GM13977 (cell line): ENCODE results near the gene DHRS12.
"Not testable (repeated sequence)": the region's sequence is repeated elsewhere in the genome, so short reads cannot be mapped to it uniquely, and the experiment has no call there.

Source experiments
- DNase-seq: peaks from one replicate; pipeline ENCODE4 v3.0.0; 2012; ENCODE audit warnings: low spot score
- in situ Hi-C: fragments of 300-500 bp; cut with MboI; formaldehyde crosslinking; loops from one replicate; pipeline ENCODE4 v1.12.0; 2022; ENCODE audit warnings: low sequenced_read_pairs, low pct_unique_long_range_greater_than_20kb, mixed read lengths, inconsistent platforms; ENCODE audit not compliant: unreplicated experiment
- TF ChIP-seq, protein P1 (sequence below): IDR thresholded peaks from 2 replicates; pipeline ENCODE4 v1.5.1; 2012; ENCODE audit warnings: mild to moderate bottlenecking, control low read depth; ENCODE audit not compliant: insufficient read depth; ENCODE audit errors: extremely low read depth, missing control alignments

The DHRS12 gene

GRCh38 chr13:51828730-51829567 lies 25.0 kb upstream of the DHRS12 start:
- no peak for DNase-seq
- TF ChIP-seq, protein P1, sequence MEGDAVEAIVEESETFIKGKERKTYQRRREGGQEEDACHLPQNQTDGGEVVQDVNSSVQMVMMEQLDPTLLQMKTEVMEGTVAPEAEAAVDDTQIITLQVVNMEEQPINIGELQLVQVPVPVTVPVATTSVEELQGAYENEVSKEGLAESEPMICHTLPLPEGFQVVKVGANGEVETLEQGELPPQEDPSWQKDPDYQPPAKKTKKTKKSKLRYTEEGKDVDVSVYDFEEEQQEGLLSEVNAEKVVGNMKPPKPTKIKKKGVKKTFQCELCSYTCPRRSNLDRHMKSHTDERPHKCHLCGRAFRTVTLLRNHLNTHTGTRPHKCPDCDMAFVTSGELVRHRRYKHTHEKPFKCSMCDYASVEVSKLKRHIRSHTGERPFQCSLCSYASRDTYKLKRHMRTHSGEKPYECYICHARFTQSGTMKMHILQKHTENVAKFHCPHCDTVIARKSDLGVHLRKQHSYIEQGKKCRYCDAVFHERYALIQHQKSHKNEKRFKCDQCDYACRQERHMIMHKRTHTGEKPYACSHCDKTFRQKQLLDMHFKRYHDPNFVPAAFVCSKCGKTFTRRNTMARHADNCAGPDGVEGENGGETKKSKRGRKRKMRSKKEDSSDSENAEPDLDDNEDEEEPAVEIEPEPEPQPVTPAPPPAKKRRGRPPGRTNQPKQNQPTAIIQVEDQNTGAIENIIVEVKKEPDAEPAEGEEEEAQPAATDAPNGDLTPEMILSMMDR, result no peak
- in situ Hi-C loops, result no loop called here

- in situ Hi-C loops, result no loop called here
- TF ChIP-seq, protein P1, result no peak
These were observed 23.3 kb upstream of the DHRS12 start for GRCh38 chr13:51827254-51827653.

DNA sequence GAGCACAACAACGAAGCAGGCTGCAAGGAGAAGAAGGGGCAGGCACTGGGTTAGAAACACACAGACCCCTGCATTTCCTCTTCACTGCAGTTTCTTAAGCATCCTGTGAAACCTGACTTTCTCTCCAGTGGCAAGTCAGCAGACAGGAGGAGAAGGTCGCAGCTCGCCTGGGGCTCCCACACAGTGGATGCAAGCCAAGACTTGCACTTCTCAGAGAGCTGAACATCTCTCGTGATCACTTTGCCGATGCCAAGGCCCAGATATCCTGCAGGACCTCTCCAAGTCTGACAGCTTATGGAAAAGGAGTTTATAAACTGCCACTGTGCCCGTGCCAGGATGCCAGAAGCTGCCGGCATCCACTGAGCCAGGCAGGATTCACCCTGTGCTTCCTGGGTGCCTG lies 22.6 kb upstream of the DHRS12 start:
- in situ Hi-C loops, result no loop called here
- TF ChIP-seq, protein P1, result no peak
- no peak for DNase-seq

More at GRCh38 chr13:51827254-51827653, 23.3 kb upstream of the DHRS12 start:
- no peak for DNase-seq

DNA sequence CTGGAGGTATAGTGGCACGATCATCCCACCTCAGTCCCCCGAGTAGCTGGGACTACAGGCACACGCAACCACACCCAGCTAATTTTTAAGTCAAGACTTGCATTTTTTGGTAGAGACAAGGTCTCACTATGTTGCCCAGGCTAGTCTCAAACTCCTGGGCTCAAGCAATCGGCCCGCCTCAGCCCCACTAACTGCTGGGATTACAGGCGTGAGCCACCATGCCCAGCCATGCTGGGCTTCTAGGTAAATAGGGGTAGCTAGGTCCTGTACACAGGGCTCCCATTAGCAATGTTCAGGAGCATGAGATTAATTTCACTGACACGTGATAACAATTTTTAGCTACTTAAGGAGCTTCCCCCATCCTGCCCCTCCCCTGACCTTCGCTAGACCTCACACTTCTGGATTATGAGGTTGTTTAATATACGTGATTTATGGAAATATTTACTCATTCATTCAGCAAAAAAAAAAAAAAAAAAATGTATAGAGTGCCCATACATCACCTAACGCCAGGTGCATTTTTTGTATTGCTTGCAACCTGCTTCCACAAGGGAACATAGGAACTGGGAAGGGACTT lies 21.8 kb upstream of the DHRS12 start:
- in situ Hi-C loops, result no loop called here

GRCh38 chr13:51825165-51825592 lies 21.2 kb upstream of the DHRS12 start:
- TF ChIP-seq, protein P1, result no peak
- DNase-seq, result no peak
- in situ Hi-C loops, result no loop called here

More for the DNA sequence above, 21.8 kb upstream of the DHRS12 start:
- TF ChIP-seq, protein P1, result no peak
- DNase-seq, result no peak

DNA sequence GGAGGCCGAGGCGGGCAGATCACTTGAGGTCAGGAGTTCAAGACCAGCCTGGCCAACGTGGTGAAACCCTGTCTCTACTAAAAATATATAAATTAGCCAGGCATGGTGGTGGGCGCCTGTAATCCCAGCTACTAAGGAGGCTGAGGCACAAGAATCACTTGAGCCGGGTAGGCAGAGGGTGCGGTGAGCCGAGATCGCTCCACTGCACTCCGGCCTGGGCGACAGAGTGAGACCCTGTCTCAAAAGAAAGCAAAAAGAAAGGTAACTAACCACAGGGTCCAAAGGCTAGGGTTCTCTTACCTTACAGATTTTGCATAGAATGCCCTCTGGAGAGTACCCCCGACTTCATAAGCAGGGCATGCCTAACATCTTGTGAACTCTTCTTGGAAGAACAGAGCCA lies 20.7 kb upstream of the DHRS12 start:
- in situ Hi-C loops, result loop anchor here (25.0 kb wide), 2 partner anchors 313 to 687 kb away; partner anchors contain the start of gene NEK5

DNA sequence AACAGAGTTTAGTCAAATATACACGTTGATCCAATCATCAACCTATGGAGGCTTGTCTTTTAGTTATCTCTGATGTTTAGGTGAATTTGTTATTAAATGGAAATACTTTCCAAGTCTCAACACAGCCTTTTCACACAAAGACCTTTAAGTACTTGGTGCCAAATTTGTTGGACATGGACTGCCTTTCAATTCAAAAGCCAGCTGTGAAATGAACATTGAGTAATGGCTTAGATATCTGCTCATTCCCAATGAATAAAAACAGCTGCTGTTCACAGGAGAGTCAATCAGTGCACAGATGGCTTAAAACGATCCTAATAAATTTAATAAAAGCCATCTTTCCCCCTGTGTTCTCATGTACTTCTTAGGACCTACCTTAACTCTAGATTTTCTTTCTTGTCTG lies 19.9 kb upstream of the DHRS12 start:
- in situ Hi-C loops, result loop anchor here (25.0 kb wide), 2 partner anchors 313 to 687 kb away; partner anchors contain the start of gene NEK5
- TF ChIP-seq, protein P1, result no peak
- no peak for DNase-seq

More for the DNA sequence above, 20.7 kb upstream of the DHRS12 start:
- DNase-seq, result not testable (repeated sequence)
